Measurements from ENCODE around the gene UBASH3B. TPM values are rescaled to one million over a fixed set of nuclear protein-coding genes. Genes with fewer than 3 reads are reported as not detected.
"Not testable (repeated sequence)": the region's sequence is repeated elsewhere in the genome, so short reads cannot be mapped to it uniquely, and the experiment has no call there.

Gene UBASH3B
- total and polyA plus RNA-seq, 2 experiments from 2014 or later: 5.1 to 11.1 TPM

- Histone ChIP-seq H3K9me3 (ENCODE audit: low read depth) (no peaks in the 10 kb centered on the region), H3K27me3 (no peaks in the 10 kb centered on the region), H3K4me1 (ENCODE audit: insufficient read depth) (no peaks in the 10 kb centered on the region), H3K27ac (no peak overlapping the region), H3K4me3 (no peak overlapping the region), H3K79me2 (no peaks in the 10 kb centered on the region), H4K20me1 (ENCODE audit: insufficient read depth, poor library complexity, severe bottlenecking) (no peaks in the 10 kb centered on the region), H3K9me2 (replicated peaks; ENCODE audit: insufficient read depth) (no peaks in the 10 kb centered on the region), H3K36me3 (replicated peaks; ENCODE audit: insufficient read depth, low read depth) (no peaks in the 10 kb centered on the region), H3K4me2 (no peak overlapping the region), H2AFZ (peak overlapping the region; percentile 41)
- TF ChIP-seq EZH2phosphoT487 (IDR thresholded peaks at IDR 0.05; ENCODE audit: low read depth, severe bottlenecking, unreplicated experiment) (no peak), EZH2 (IDR thresholded peaks at IDR 0.05; ENCODE audit: borderline replicate concordance) (no peak), CTCF (IDR thresholded peaks at IDR 0.05; ENCODE audit: poor library complexity) (peak; percentile 87)
- peak; percentile 83 for DNase-seq (ENCODE audit: low spot score)
- 32% methylated on average over 3 of the region's 3 CpGs for WGBS (ENCODE audit: low lambda C conversion rate, missing lambda C conversion rate)
Measured at GRCh38 chr11:122853971-122854446, 198.5 kb downstream of the UBASH3B start.

GRCh38 chr11:122861631-122862030, 206.1 kb downstream of the UBASH3B start:
- H4K20me1 ChIP-seq (ENCODE audit: insufficient read depth, poor library complexity, severe bottlenecking): no peaks in the 10 kb centered on the region
- H3K27me3 ChIP-seq: peaks cover 14% of the 10 kb centered on the region
- TF ChIP-seq EZH2phosphoT487 (IDR thresholded peaks at IDR 0.05; ENCODE audit: low read depth, severe bottlenecking, unreplicated experiment) (no peak), EZH2 (IDR thresholded peaks at IDR 0.05; ENCODE audit: borderline replicate concordance) (no peak), CTCF (IDR thresholded peaks at IDR 0.05; ENCODE audit: poor library complexity) (no peak)
- no peaks in the 10 kb centered on the region for H3K79me2 ChIP-seq
- no peaks in the 10 kb centered on the region for H3K4me1 ChIP-seq (ENCODE audit: insufficient read depth)
- no peaks in the 10 kb centered on the region for H3K9me2 ChIP-seq (replicated peaks; ENCODE audit: insufficient read depth)
- H3K4me2 ChIP-seq: no peak overlapping the region
- H3K27ac ChIP-seq: no peak overlapping the region
- H3K36me3 ChIP-seq (replicated peaks; ENCODE audit: insufficient read depth, low read depth): no peaks in the 10 kb centered on the region
- no peak overlapping the region for H3K4me3 ChIP-seq
- no peak overlapping the region for H2AFZ ChIP-seq
- DNase-seq (ENCODE audit: low spot score): no peak
- H3K9me3 ChIP-seq (ENCODE audit: low read depth): no peaks in the 10 kb centered on the region
- WGBS (ENCODE audit: low lambda C conversion rate, missing lambda C conversion rate): 59% methylated on average over 3 of the region's 3 CpGs

GRCh38 chr11:122862091-122862490, 206.6 kb downstream of the UBASH3B start:
- Histone ChIP-seq H3K4me2 (no peak overlapping the region), H3K9me3 (ENCODE audit: low read depth) (no peaks in the 10 kb centered on the region), H3K9me2 (replicated peaks; ENCODE audit: insufficient read depth) (no peaks in the 10 kb centered on the region), H2AFZ (no peak overlapping the region), H3K36me3 (replicated peaks; ENCODE audit: insufficient read depth, low read depth) (no peaks in the 10 kb centered on the region), H3K4me1 (ENCODE audit: insufficient read depth) (no peaks in the 10 kb centered on the region), H3K27me3 (peaks cover 16% of the 10 kb centered on the region), H3K79me2 (no peaks in the 10 kb centered on the region), H4K20me1 (ENCODE audit: insufficient read depth, poor library complexity, severe bottlenecking) (no peaks in the 10 kb centered on the region), H3K4me3 (no peak overlapping the region), H3K27ac (no peak overlapping the region)
- TF ChIP-seq CTCF (IDR thresholded peaks at IDR 0.05; ENCODE audit: poor library complexity) (no peak), EZH2phosphoT487 (IDR thresholded peaks at IDR 0.05; ENCODE audit: low read depth, severe bottlenecking, unreplicated experiment) (no peak), EZH2 (IDR thresholded peaks at IDR 0.05; ENCODE audit: borderline replicate concordance) (no peak)
- no peak for DNase-seq (ENCODE audit: low spot score)
- 90% methylated on average over 1 of the region's 1 CpG for WGBS (ENCODE audit: low lambda C conversion rate, missing lambda C conversion rate)

- 45% methylated on average over 1 of the region's 1 CpG for WGBS (ENCODE audit: low lambda C conversion rate, missing lambda C conversion rate)
- H3K9me2 ChIP-seq (replicated peaks; ENCODE audit: insufficient read depth); H3K79me2 ChIP-seq; H3K27ac ChIP-seq; H3K36me3 ChIP-seq (replicated peaks; ENCODE audit: insufficient read depth, low read depth); H3K4me3 ChIP-seq; H3K9me3 ChIP-seq (ENCODE audit: low read depth); H3K4me1 ChIP-seq (ENCODE audit: insufficient read depth); H2AFZ ChIP-seq; H4K20me1 ChIP-seq (ENCODE audit: insufficient read depth, poor library complexity, severe bottlenecking); DNase-seq (ENCODE audit: low spot score); H3K4me2 ChIP-seq: not testable (repeated sequence)
- peaks cover 23% of the 10 kb centered on the region for H3K27me3 ChIP-seq
Measured at GRCh38 chr11:122863154-122863553, 207.6 kb downstream of the UBASH3B start.
